CD1c-positive myeloid dendritic cell (primary cell): Measurements from ENCODE around the gene RBM26.
A peak's percentile ranks its signal among the peaks of the same experiment; 100 is the strongest.

Experiments used
- DNase-seq: peaks from one replicate; pipeline ENCODE4 v3.0.0-alpha.2; 2016; ENCODE audit errors: extremely low spot score

Gene RBM26

GRCh38 chr13:79423340-79423739, 17.3 kb upstream of the RBM26 start:
- no peak for DNase-seq

- DNase-seq = no peak
Measured at GRCh38 chr13:79419365-79419764, 13.3 kb upstream of the RBM26 start.

GRCh38 chr13:79417741-79418140, 11.7 kb upstream of the RBM26 start:
- DNase-seq = no peak

GRCh38 chr13:79413521-79413920, 7.5 kb upstream of the RBM26 start:
- DNase-seq = no peak

- DNase-seq = no peak
Measured at GRCh38 chr13:79409828-79410227, 3.8 kb upstream of the RBM26 start.

- DNase-seq = no peak
Measured at GRCh38 chr13:79407349-79407979, 1.4 kb upstream of the RBM26 start.

- DNase-seq = no peak
Measured at GRCh38 chr13:79406597-79406908, 498 bp upstream of the RBM26 start.

GRCh38 chr13:79405501-79405830, 589 bp downstream of the RBM26 start:
- DNase-seq = no peak

GRCh38 chr13:79404985-79405384, 1.1 kb downstream of the RBM26 start:
- DNase-seq = peak; percentile 28

GRCh38 chr13:79404361-79404760, 1.7 kb downstream of the RBM26 start:
- peak; percentile 24 for DNase-seq

GRCh38 chr13:79403113-79403512, 2.9 kb downstream of the RBM26 start:
- DNase-seq = no peak

GRCh38 chr13:79402679-79403078, 3.4 kb downstream of the RBM26 start:
- no peak for DNase-seq

GRCh38 chr13:79402074-79402635, 3.9 kb downstream of the RBM26 start:
- no peak for DNase-seq

- DNase-seq = peak; percentile 34
Measured at GRCh38 chr13:79401259-79402070, 4.6 kb downstream of the RBM26 start.

- DNase-seq = no peak
Measured at GRCh38 chr13:79398915-79399314, 7.1 kb downstream of the RBM26 start.

- no peak for DNase-seq
Measured at GRCh38 chr13:79398127-79398526, 7.9 kb downstream of the RBM26 start.

GRCh38 chr13:79395881-79396280, 10.2 kb downstream of the RBM26 start:
- DNase-seq = no peak

- DNase-seq = peak; percentile 59
Measured at GRCh38 chr13:79393564-79394249, 12.3 kb downstream of the RBM26 start.

GRCh38 chr13:79392882-79393563, 13.0 kb downstream of the RBM26 start:
- DNase-seq = peak; percentile 21

- peak; percentile 58 for DNase-seq
Measured at GRCh38 chr13:79389026-79389425, 17.0 kb downstream of the RBM26 start.

- DNase-seq = no peak
Measured at GRCh38 chr13:79387853-79388252, 18.2 kb downstream of the RBM26 start.

- DNase-seq = no peak
Measured at GRCh38 chr13:79386125-79386826, 19.8 kb downstream of the RBM26 start.
